ENCODE measurements around the gene MRPL52.

- TF ChIP-seq CTCF (IDR thresholded peaks at IDR 0.05; ENCODE audit: low read depth, low read length, poor library complexity, severe bottlenecking) (no peak), EZH2phosphoT487 (IDR thresholded peaks at IDR 0.05; ENCODE audit: borderline replicate concordance, low read length) (no peak)
Observed at GRCh38 chr14:22849212-22849819, 19.6 kb downstream of the MRPL52 start.
